GM12878 (cell line): ENCODE measurements around the gene NXPE2. TPM values are rescaled to one million over a fixed set of nuclear protein-coding genes. Genes with fewer than 3 reads are reported as not detected.

ENCODE experiments used
- ATAC-seq: fragments of 200-7000 bp; cut with Tn5 transposase; 3 replicates; pipeline ENCODE4 v1.9.1; 2020; ENCODE audit warnings: mild to moderate bottlenecking, moderate library complexity
- BruUV-seq: library from RNA; stranded (reverse); fragments of 400-500 nt; replicated peaks from 2 replicates; lab custom pipeline; 2021; lab: Mats Ljungman, UMichigan
- CTCF ChIA-PET: fragments of 300-600 bp; sonication (Branson Sonifier 250); formaldehyde crosslinking; extraction: SDS; loops from one replicate; lab custom pipeline; 2021; ENCODE audit warnings: inconsistent platforms; lab: Yijun Ruan, JAX
- POLR2A ChIA-PET: fragments of 350-600 bp; formaldehyde crosslinking; extraction: SDS; loops from one replicate; lab custom pipeline; 2021; ENCODE audit warnings: inconsistent platforms; lab: Charles Lee
- RAD21 ChIA-PET: fragments of 300-600 bp; sonication (Branson Sonifier 250); formaldehyde crosslinking; loops from one replicate; lab custom pipeline; 2023; ENCODE audit warnings: antibody characterized with exemption; ENCODE audit not compliant: unreplicated experiment; lab: Charles Lee
- SMC1A ChIA-PET: fragments of 300-600 bp; sonication (Branson Sonifier 250); formaldehyde crosslinking; loops from one replicate; lab custom pipeline; 2023; ENCODE audit not compliant: unreplicated experiment, uncharacterized antibody; lab: Charles Lee
- DNase-seq: peaks from one replicate; pipeline ENCODE4 v3.0.0-alpha.2; 2011; ENCODE audit warnings: low read depth, low spot score
- FAIRE-seq: peaks from 3 replicates; lab custom pipeline; 2011; peaks lifted over from hg19 to GRCh38; lab: Jason Lieb, UNC
- H2AFZ ChIP-seq: 2 replicates; pipeline ENCODE4 v1.6.0; 2011; ENCODE audit warnings: low read depth, low read length, control low read depth; ENCODE audit not compliant: control insufficient read depth
- H3K27ac ChIP-seq: 2 replicates; pipeline ENCODE4 v1.5.1; 2011; ENCODE audit warnings: control low read depth; ENCODE audit not compliant: control insufficient read depth, insufficient read depth
- H3K27me3 ChIP-seq, 2 experiments: replicated peaks in 1 of 2; 2 replicates each; pipeline versions ENCODE4 v1.6.0 to v1.6.1; 2011; ENCODE audit warnings: low read length in 1 of 2; ENCODE audit not compliant: control insufficient read depth in 2 of 2, insufficient read depth in 2 of 2
- H3K36me3 ChIP-seq, 2 experiments: 2 replicates each; pipeline ENCODE4 v1.5.1; 2011; ENCODE audit warnings: low read length in 1 of 2; ENCODE audit not compliant: control insufficient read depth in 2 of 2, insufficient read depth in 2 of 2
- H3K4me1 ChIP-seq: 2 replicates; pipeline ENCODE4 v1.6.1; 2011; ENCODE audit warnings: mild to moderate bottlenecking, low read length, moderate library complexity, mixed read lengths; ENCODE audit not compliant: control insufficient read depth, insufficient read depth
- H3K4me2 ChIP-seq: 2 replicates; pipeline ENCODE4 v1.6.0; 2011; ENCODE audit warnings: control low read depth; ENCODE audit not compliant: control insufficient read depth, insufficient read depth
- H3K4me3 ChIP-seq: fragments of 200-600 bp; sonication (generic); 2 replicates; pipeline ENCODE4 v1.5.1; 2016
- H3K79me2 ChIP-seq: 2 replicates; pipeline ENCODE4 v1.6.0; 2011; ENCODE audit warnings: low read length; ENCODE audit not compliant: control insufficient read depth, insufficient read depth
- H3K9ac ChIP-seq: 2 replicates; pipeline ENCODE4 v1.8.0; 2011; ENCODE audit warnings: low read length, control low read depth, mixed read lengths; ENCODE audit not compliant: control insufficient read depth, insufficient read depth
- H3K9me3 ChIP-seq: replicated peaks from 3 replicates; pipeline ENCODE4 v1.5.1; 2011; ENCODE audit warnings: mild to moderate bottlenecking, low read length; ENCODE audit not compliant: control insufficient read depth, insufficient read depth
- H4K20me1 ChIP-seq: 2 replicates; pipeline ENCODE4 v1.6.0; 2011; ENCODE audit not compliant: control insufficient read depth, insufficient read depth
- BHLHE40 ChIP-seq, 2 experiments: fragments of 450-650 bp in 1 of 2; IDR thresholded peaks; 2 replicates each; pipeline ENCODE4 v1.6.1; 2011 to 2017; ENCODE audit warnings: low read depth in 2 of 2, borderline replicate concordance in 1 of 2, improper control_type of control experiment in 1 of 2, low read length in 1 of 2, mild to moderate bottlenecking in 1 of 2
- ESRRA ChIP-seq: IDR thresholded peaks from 2 replicates; pipeline ENCODE4 v1.6.1; 2012; ENCODE audit warnings: mild to moderate bottlenecking, low read length, improper control_type of control experiment
- EZH2 ChIP-seq: IDR thresholded peaks from 2 replicates; pipeline ENCODE4 v1.6.1; 2012; ENCODE audit warnings: low read depth, mild to moderate bottlenecking, control low read depth, inconsistent platforms, low read length, borderline replicate concordance; ENCODE audit not compliant: control insufficient read depth
- GATAD2B ChIP-seq: fragments of 450-650 bp; conservative IDR thresholded peaks from 2 replicates; pipeline ENCODE4 v1.6.1; 2017; ENCODE audit warnings: low read depth, mild to moderate bottlenecking, moderate library complexity
- IKZF1 ChIP-seq: fragments of 450-650 bp; conservative IDR thresholded peaks from 2 replicates; pipeline ENCODE4 v1.6.1; 2017; ENCODE audit warnings: antibody characterized with exemption, mild to moderate bottlenecking
- IRF3 ChIP-seq: fragments of 450-650 bp; IDR thresholded peaks from 2 replicates; pipeline ENCODE4 v1.6.1; 2014; ENCODE audit warnings: mild to moderate bottlenecking
- LARP7 ChIP-seq: fragments of 450-650 bp; IDR thresholded peaks from 2 replicates; pipeline ENCODE4 v1.6.1; 2017; ENCODE audit warnings: mild to moderate bottlenecking
- NR2C1 ChIP-seq: fragments of 450-650 bp; IDR thresholded peaks from 2 replicates; pipeline ENCODE4 v1.6.1; 2017; ENCODE audit warnings: antibody characterized with exemption, mild to moderate bottlenecking, moderate library complexity
- NR2C2 ChIP-seq: IDR thresholded peaks from 2 replicates; pipeline ENCODE4 v1.6.1; 2011; ENCODE audit warnings: borderline replicate concordance, low read depth; ENCODE audit not compliant: control insufficient read depth, insufficient read length
- RAD21 ChIP-seq: IDR thresholded peaks from 2 replicates; pipeline ENCODE4 v1.6.1; 2011; ENCODE audit warnings: mild to moderate bottlenecking, low read depth, low read length, moderate library complexity; ENCODE audit not compliant: insufficient read depth
- RBBP5 ChIP-seq: fragments of 200-600 bp; sonication (generic); conservative IDR thresholded peaks from 2 replicates; pipeline ENCODE4 v1.6.1; 2016
- REST ChIP-seq: IDR thresholded peaks from 2 replicates; pipeline ENCODE4 v1.6.1; 2012; ENCODE audit warnings: mild to moderate bottlenecking, low read depth, low read length
- RFX5 ChIP-seq: IDR thresholded peaks from 2 replicates; pipeline ENCODE4 v1.6.1; 2011; ENCODE audit warnings: low read depth, low read length, improper control_type of control experiment
- RUNX3 ChIP-seq: IDR thresholded peaks from 2 replicates; pipeline ENCODE4 v1.6.1; 2012; ENCODE audit warnings: low read length, inconsistent platforms
- SIN3A ChIP-seq: IDR thresholded peaks from 2 replicates; pipeline ENCODE4 v1.6.1; 2012; ENCODE audit warnings: low read depth, low read length, improper control_type of control experiment
- ZBTB33 ChIP-seq: fragments of 450-650 bp; IDR thresholded peaks from 2 replicates; pipeline ENCODE4 v1.6.1; 2017; ENCODE audit warnings: mild to moderate bottlenecking
- ZNF217 ChIP-seq: fragments of 450-650 bp; IDR thresholded peaks from 2 replicates; pipeline ENCODE4 v1.6.1; 2017; ENCODE audit warnings: antibody characterized with exemption, mild to moderate bottlenecking
- ZNF622 ChIP-seq: fragments of 450-650 bp; IDR thresholded peaks from 2 replicates; pipeline ENCODE4 v1.6.1; 2017; ENCODE audit warnings: mild to moderate bottlenecking, inconsistent platforms
- whole genome bisulfite sequencing: methylation state at CpG from one replicate; pipeline ENCODE4 v1.1.6; 2016; ENCODE audit warnings: low lambda C conversion rate; ENCODE audit not compliant: insufficient replicate concordance, insufficient coverage; ENCODE audit errors: missing lambda C conversion rate; 5-methylcytosine and 5-hydroxymethylcytosine counted together
- in situ Hi-C: fragments of 300-500 bp; cut with MboI; formaldehyde crosslinking; loops from 9 replicates; pipeline ENCODE4 v1.14.3; 2018; ENCODE audit warnings: mixed read lengths
- intact Hi-C: fragments of 100-400 bp; cut with micrococcal nuclease; formaldehyde crosslinking; loops from one replicate; pipeline ENCODE4 v1.14.2; 2022; ENCODE audit not compliant: unreplicated experiment
- polyA plus RNA-seq, 11 experiments: library from polyadenylated mRNA; depleted of rRNA in 4 of 11; unstranded in 6 of 11; stranded (reverse) in 5 of 11; fragments of >200 nt; fragmentation: Nextera tagmentation in 4 of 11; fragmentation: Illumina TruSeq in 1 of 11; extraction: Ambion mirVana in 4 of 11; extraction: Trizol in 1 of 11; gene quantifications; 1 replicate in 1 of 11; 2 replicates in 10 of 11; pipeline versions ENCODE4 v1.2.1 to v1.2.3, GENCODE V29; 2011 to 2016; ENCODE audit warnings: inconsistent platforms in 2 of 11, missing spikeins in 2 of 11, low read depth in 1 of 11
- total RNA-seq, 4 experiments: library from RNA; depleted of rRNA in 3 of 4; stranded (reverse); fragments of >200 nt in 3 of 4; fragmentation: Illumina TruSeq in 1 of 4; extraction: Trizol in 1 of 4; gene quantifications; 2 replicates each; pipeline versions ENCODE4 v1.2.1 to v1.2.3, GENCODE V29; 2013 to 2021

NXPE2 gene
- total and polyA plus RNA-seq, 10 of the 15 experiments (the other 5 are each of a cell fraction or from before 2014, with no cell fraction given), result not detected

- WGBS, result 0% methylated on average over 1 of the region's 1 CpG
Measured at GRCh38 chr11:114709960-114710359, 31.6 kb downstream of the NXPE2 start.

More at GRCh38 chr11:114709960-114710359, 31.6 kb downstream of the NXPE2 start:
- H3K4me2 ChIP-seq, result no peak overlapping the region
- no peak for FAIRE-seq
- H2AFZ ChIP-seq, result no peak overlapping the region
- no peaks in the 10 kb centered on the region for H3K79me2 ChIP-seq
- BruUV-seq, result no TSS peak
- H3K36me3 ChIP-seq, result no peaks in the 10 kb centered on the region
- no peak for DNase-seq
- H3K9me3 ChIP-seq, result no peaks in the 10 kb centered on the region; the same call in 2 of the 3 replicates
- no peak overlapping the region for H3K27ac ChIP-seq
- ChIA-PET POLR2A (no interaction called here), CTCF (no interaction called here), RAD21 (no interaction called here), SMC1A (no interaction called here)
- no peaks in the 10 kb centered on the region for H3K4me1 ChIP-seq
- H3K27me3 ChIP-seq, result no peaks in the 10 kb centered on the region
- no peaks in the 10 kb centered on the region for H4K20me1 ChIP-seq
- H3K4me3 ChIP-seq, result no peak overlapping the region
- intact Hi-C loops (no loop called here), in situ Hi-C loops (no loop called here)
- no peak overlapping the region for H3K9ac ChIP-seq
- TF ChIP-seq ZBTB33 (no peak), IKZF1 (no peak), RBBP5 (no peak), ESRRA (no peak), IRF3 (no peak), ZNF217 (no peak), REST (no peak), RAD21 (no peak), GATAD2B (no peak), RFX5 (no peak), SIN3A (no peak), EZH2 (no peak), ZNF622 (no peak), NR2C2 (no peak), RUNX3 (no peak), NR2C1 (no peak), BHLHE40 (IDR thresholded peaks at IDR 0.05; ENCODE audit: borderline replicate concordance in 1 of 2, low read depth in 2 of 2, low read length in 1 of 2) (no peak), LARP7 (no peak)
- TF ChIP-seq, all 136 proteins: peak for 0
- no peak for ATAC-seq
